Upper lobe of left lung (tissue), 4 donors: Measurements from ENCODE around the gene RPE.

Source experiments
- CTCF ChIP-seq, 6 experiments: fragments of 450-650 bp in 4 of 6; fragments of 200-600 bp in 2 of 6; sonication (generic) in 2 of 6; IDR thresholded peaks; one replicate each; pipeline ENCODE4 v1.5.1; 2016 to 2019; ENCODE audit warnings: antibody characterized with exemption in 6 of 6
- EP300 ChIP-seq, 4 donors: sonication (generic); formaldehyde crosslinking; IDR thresholded peaks; one replicate each; pipeline ENCODE4 v1.5.1; 2017; ENCODE audit warnings: antibody characterized with exemption in 4 of 4, control low read depth in 2 of 4
- POLR2A ChIP-seq, 4 donors: fragments of 450-650 bp; IDR thresholded peaks; one replicate each; pipeline ENCODE4 v1.5.1; 2016 to 2017; ENCODE audit warnings: antibody characterized with exemption in 4 of 4, mild to moderate bottlenecking in 2 of 4

DNA sequence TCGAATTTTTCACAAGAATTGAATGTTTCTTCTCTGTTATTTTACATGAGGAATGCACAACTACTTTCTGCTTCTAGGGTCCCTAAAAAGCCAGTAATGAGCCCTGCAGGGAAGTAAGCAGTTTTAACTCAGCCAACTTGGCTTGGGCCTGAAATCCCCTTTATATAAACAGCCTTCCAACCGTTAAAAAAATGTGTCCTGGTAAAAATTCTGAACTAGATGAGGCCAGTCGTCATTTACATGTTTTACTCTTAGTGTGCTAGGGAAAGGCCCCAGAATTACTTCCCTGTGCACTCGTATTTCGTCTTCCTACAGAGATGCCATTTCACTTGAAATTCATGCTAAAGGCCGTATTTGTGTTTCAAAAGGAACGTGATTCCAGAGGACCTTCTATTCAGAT lies 42.4 kb upstream of the RPE start:
- TF ChIP-seq POLR2A (IDR thresholded peaks at IDR 0.05) (no peak), CTCF (IDR thresholded peaks at IDR 0.05) (no peak), EP300 (IDR thresholded peaks at IDR 0.05) (no peak)
